K562 (cell line): Measurements from ENCODE around the gene JAK3. TPM values are rescaled to one million over a fixed set of nuclear protein-coding genes. Genes with fewer than 3 reads are reported as not detected.

Source experiments
- COPS2 ChIP-seq: fragments of 450-650 bp; conservative IDR thresholded peaks from 2 replicates; pipeline ENCODE4 v1.6.1; 2016; ENCODE audit warnings: mild to moderate bottlenecking, moderate library complexity
- ESRRA ChIP-seq: fragments of 450-650 bp; IDR thresholded peaks from 2 replicates; pipeline ENCODE4 v1.6.1; 2014; ENCODE audit warnings: low read depth, mild to moderate bottlenecking, moderate library complexity, borderline replicate concordance
- GTF2E2 ChIP-seq: fragments of 200-800 bp; sonication (Bioruptor generic); IDR thresholded peaks from 2 replicates; pipeline ENCODE4 v1.6.1; 2016; ENCODE audit warnings: missing genetic modification characterization, missing compliant biosample characterization
- HMG20B ChIP-seq: fragments of 250-450 bp; sonication (Bioruptor Pico); IDR thresholded peaks from 2 replicates; pipeline ENCODE4 v1.5.0; 2021; ENCODE audit warnings: mild to moderate bottlenecking
- JUNB ChIP-seq: fragments of 450-650 bp; formaldehyde crosslinking; conservative IDR thresholded peaks from 2 replicates; pipeline ENCODE4 v1.4.0; 2020; ENCODE audit warnings: mild to moderate bottlenecking
- MEF2D ChIP-seq: conservative IDR thresholded peaks from 2 replicates; pipeline ENCODE4 v1.6.1; 2016; ENCODE audit warnings: low read depth, missing genetic modification characterization, missing compliant biosample characterization
- NCOA1 ChIP-seq: fragments of 450-650 bp; IDR thresholded peaks from 2 replicates; pipeline ENCODE4 v1.6.1; 2016; ENCODE audit warnings: low read depth
- NFE2 ChIP-seq: IDR thresholded peaks from 2 replicates; pipeline ENCODE4 v1.6.1; 2014; ENCODE audit warnings: antibody characterized with exemption, low read depth
- NFXL1 ChIP-seq: fragments of 450-650 bp; formaldehyde crosslinking; IDR thresholded peaks from 2 replicates; pipeline ENCODE4 v1.4.0; 2021; ENCODE audit warnings: mild to moderate bottlenecking
- PREB ChIP-seq: sonication (generic); formaldehyde crosslinking; IDR thresholded peaks from 2 replicates; pipeline ENCODE4 v1.8.1; 2023; ENCODE audit warnings: mild to moderate bottlenecking, missing genetic modification reagents
- SAP30 ChIP-seq: fragments of 200-600 bp; sonication (generic); IDR thresholded peaks from 2 replicates; pipeline ENCODE4 v1.6.1; 2012; ENCODE audit warnings: borderline replicate concordance, low read depth, mild to moderate bottlenecking, moderate library complexity, low read length, control low read depth, inconsistent platforms; ENCODE audit not compliant: insufficient read depth, poor library complexity, severe bottlenecking
- SMAD2 ChIP-seq: fragments of 150-350 bp; IDR thresholded peaks from 2 replicates; pipeline ENCODE4 v1.6.1; 2014; ENCODE audit warnings: low read depth, mild to moderate bottlenecking, low read length
- SMARCA4 ChIP-seq: fragments of 450-650 bp; IDR thresholded peaks from 2 replicates; pipeline ENCODE4 v1.6.1; 2016
- SUPT5H ChIP-seq: fragments of 450-650 bp; IDR thresholded peaks from 2 replicates; pipeline ENCODE4 v1.6.1; 2016
- TAL1 ChIP-seq: fragments of 450-650 bp; IDR thresholded peaks from 2 replicates; pipeline ENCODE4 v1.6.1; 2016; ENCODE audit warnings: mild to moderate bottlenecking
- THAP7 ChIP-seq: fragments of 250-450 bp; sonication (Bioruptor Pico); IDR thresholded peaks from 2 replicates; pipeline ENCODE4 v1.5.0; 2021
- ZBTB5 ChIP-seq: fragments of 450-650 bp; IDR thresholded peaks from 2 replicates; pipeline ENCODE4 v1.6.1; 2017; ENCODE audit warnings: antibody characterized with exemption
- ZNF175 ChIP-seq: fragments of 200-800 bp; sonication (Bioruptor generic); IDR thresholded peaks from 2 replicates; pipeline ENCODE4 v1.6.1; 2016; ENCODE audit warnings: low read depth, mild to moderate bottlenecking, missing genetic modification characterization, missing compliant biosample characterization
- ZNF239 ChIP-seq: fragments of 250-450 bp; sonication (Bioruptor Pico); IDR thresholded peaks from 2 replicates; pipeline ENCODE4 v1.4.0; 2020; ENCODE audit warnings: mild to moderate bottlenecking
- ZNF282 ChIP-seq: sonication (generic); formaldehyde crosslinking; IDR thresholded peaks from 2 replicates; pipeline ENCODE4 v1.8.1; 2023; ENCODE audit warnings: missing genetic modification reagents
- ZSCAN29 ChIP-seq: fragments of 450-650 bp; IDR thresholded peaks from 2 replicates; pipeline ENCODE4 v1.6.1; 2017
- polyA plus RNA-seq, 8 experiments: library from polyadenylated mRNA; depleted of rRNA in 4 of 8; stranded (reverse) in 5 of 8; unstranded in 3 of 8; fragments of >200 nt; fragmentation: Nextera tagmentation in 2 of 8; fragmentation: Illumina TruSeq in 1 of 8; extraction: Ambion mirVana in 2 of 8; extraction: Trizol in 1 of 8; gene quantifications; 2 replicates each; pipeline versions ENCODE4 v1.2.1 to v1.2.3, GENCODE V29; 2011 to 2014; ENCODE audit warnings: inconsistent platforms in 1 of 8, missing spikeins in 1 of 8
- total RNA-seq, 7 experiments: library from RNA; depleted of rRNA in 6 of 7; stranded (reverse); fragments of >200 nt in 6 of 7; fragmentation: Illumina TruSeq in 2 of 7; extraction: Trizol in 2 of 7; gene quantifications; 2 replicates each; pipeline versions ENCODE4 v1.2.1 to v1.2.3, GENCODE V29; 2011 to 2021; ENCODE audit warnings: low replicate concordance in 1 of 7
- TF ChIP-seq, protein P1 (sequence below): fragments of 450-650 bp; formaldehyde crosslinking; IDR thresholded peaks from 2 replicates; pipeline ENCODE4 v1.4.0; 2022; ENCODE audit warnings: missing genetic modification characterization
- TF ChIP-seq, protein P2 (sequence below): sonication (generic); formaldehyde crosslinking; IDR thresholded peaks from 2 replicates; pipeline ENCODE4 v1.8.1; 2023; ENCODE audit warnings: mild to moderate bottlenecking, missing genetic modification reagents

JAK3 gene
- total and polyA plus RNA-seq, 9 of the 15 experiments (the other 6 are each of a cell fraction or from before 2014, with no cell fraction given), result 0.01 to 0.18 (median 0.07) TPM; not detected in 1

DNA sequence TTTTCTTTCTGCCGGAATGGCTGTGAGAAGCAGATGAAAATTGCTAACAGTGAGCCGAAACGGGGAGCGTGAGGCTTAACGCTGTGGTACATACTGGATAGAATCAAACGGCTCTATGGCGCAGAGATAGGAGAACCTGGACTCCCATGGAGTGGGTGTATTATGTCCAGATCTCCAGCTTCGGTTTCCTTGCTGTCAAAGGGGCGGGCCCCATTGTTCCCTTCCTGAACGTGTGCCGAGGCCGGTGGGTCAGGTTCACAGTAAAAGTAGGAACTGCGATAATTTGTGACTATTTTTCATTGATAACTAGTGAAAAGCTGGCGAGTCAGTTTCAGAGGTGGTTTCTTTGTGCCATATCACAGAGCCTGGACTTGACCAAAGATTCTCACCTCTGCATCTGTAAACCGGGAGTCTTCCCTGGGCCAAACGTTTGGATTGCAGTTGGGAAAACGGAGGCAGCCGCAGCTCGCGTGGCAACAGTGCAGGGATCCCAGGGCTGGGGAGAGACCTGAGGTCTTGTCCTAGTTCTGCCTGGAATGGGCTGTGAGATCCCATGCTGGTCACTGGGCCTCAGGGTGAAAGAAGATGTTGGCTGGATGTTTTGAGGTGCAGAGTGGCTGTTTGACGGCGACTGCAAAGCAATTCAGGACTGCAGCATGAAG, 12.7 kb upstream of the JAK3 start (continued):
- TF ChIP-seq PREB (CRISPR knock-in tag), result no peak
- no peak for TF ChIP-seq SMARCA4
- TF ChIP-seq MEF2D (tag), result no peak
- no peak for TF ChIP-seq JUNB (CRISPR knock-in tag)
- TF ChIP-seq HMG20B (CRISPR knock-in tag), result no peak
- no peak for TF ChIP-seq ESRRA
- no peak for TF ChIP-seq ZNF282 (CRISPR knock-in tag)
- no peak for TF ChIP-seq THAP7
- TF ChIP-seq NCOA1, result no peak
- no peak for TF ChIP-seq ZBTB5
- TF ChIP-seq, protein P1, sequence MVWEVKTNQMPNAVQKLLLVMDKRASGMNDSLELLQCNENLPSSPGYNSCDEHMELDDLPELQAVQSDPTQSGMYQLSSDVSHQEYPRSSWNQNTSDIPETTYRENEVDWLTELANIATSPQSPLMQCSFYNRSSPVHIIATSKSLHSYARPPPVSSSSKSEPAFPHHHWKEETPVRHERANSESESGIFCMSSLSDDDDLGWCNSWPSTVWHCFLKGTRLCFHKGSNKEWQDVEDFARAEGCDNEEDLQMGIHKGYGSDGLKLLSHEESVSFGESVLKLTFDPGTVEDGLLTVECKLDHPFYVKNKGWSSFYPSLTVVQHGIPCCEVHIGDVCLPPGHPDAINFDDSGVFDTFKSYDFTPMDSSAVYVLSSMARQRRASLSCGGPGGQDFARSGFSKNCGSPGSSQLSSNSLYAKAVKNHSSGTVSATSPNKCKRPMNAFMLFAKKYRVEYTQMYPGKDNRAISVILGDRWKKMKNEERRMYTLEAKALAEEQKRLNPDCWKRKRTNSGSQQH, result no peak
- TF ChIP-seq SMAD2, result no peak
- 0 out of 2 replicates have a peak, but pooled peaks have one; percentile 7 for TF ChIP-seq ZSCAN29
- 0 out of 2 replicates have a peak, but pooled peaks have one; percentile 15 for TF ChIP-seq GTF2E2 (tag)
- no peak for TF ChIP-seq NFXL1 (CRISPR knock-in tag)
- peak; percentile 48 for TF ChIP-seq SAP30
- TF ChIP-seq ZNF239 (CRISPR knock-in tag), result no peak
- TF ChIP-seq ZNF175 (CRISPR knock-in tag), result no peak
- TF ChIP-seq COPS2, result no peak
- TF ChIP-seq TAL1, result no peak
- no peak for TF ChIP-seq NFE2
- TF ChIP-seq, protein P2, sequence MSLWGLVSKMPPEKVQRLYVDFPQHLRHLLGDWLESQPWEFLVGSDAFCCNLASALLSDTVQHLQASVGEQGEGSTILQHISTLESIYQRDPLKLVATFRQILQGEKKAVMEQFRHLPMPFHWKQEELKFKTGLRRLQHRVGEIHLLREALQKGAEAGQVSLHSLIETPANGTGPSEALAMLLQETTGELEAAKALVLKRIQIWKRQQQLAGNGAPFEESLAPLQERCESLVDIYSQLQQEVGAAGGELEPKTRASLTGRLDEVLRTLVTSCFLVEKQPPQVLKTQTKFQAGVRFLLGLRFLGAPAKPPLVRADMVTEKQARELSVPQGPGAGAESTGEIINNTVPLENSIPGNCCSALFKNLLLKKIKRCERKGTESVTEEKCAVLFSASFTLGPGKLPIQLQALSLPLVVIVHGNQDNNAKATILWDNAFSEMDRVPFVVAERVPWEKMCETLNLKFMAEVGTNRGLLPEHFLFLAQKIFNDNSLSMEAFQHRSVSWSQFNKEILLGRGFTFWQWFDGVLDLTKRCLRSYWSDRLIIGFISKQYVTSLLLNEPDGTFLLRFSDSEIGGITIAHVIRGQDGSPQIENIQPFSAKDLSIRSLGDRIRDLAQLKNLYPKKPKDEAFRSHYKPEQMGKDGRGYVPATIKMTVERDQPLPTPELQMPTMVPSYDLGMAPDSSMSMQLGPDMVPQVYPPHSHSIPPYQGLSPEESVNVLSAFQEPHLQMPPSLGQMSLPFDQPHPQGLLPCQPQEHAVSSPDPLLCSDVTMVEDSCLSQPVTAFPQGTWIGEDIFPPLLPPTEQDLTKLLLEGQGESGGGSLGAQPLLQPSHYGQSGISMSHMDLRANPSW, result no peak
- no peak for TF ChIP-seq SUPT5H
